HG03060 (cell line): ENCODE measurements around the gene SRR.
"Not testable (repeated sequence)": the region's sequence is repeated elsewhere in the genome, so short reads cannot be mapped to it uniquely, and the experiment has no call there.

Experiments
- ATAC-seq: cut with Tn5 transposase; IDR thresholded peaks from one replicate; pipeline ENCODE4 v1.9.1; 2021; ENCODE audit warnings: low read depth, moderate number of reproducible peaks; ENCODE audit not compliant: unreplicated experiment

The SRR gene

GRCh38 chr17:2289878-2290478 is 13.8 kb upstream of the SRR start:
- no peak for ATAC-seq

GRCh38 chr17:2292100-2292499 is 11.7 kb upstream of the SRR start:
- no peak for ATAC-seq

- ATAC-seq, result no peak
These were observed 8.2 kb upstream of the SRR start for GRCh38 chr17:2295575-2295974.

- no peak for ATAC-seq
These were observed 6.7 kb upstream of the SRR start for GRCh38 chr17:2297023-2297422.

GRCh38 chr17:2299136-2299535 is 4.6 kb upstream of the SRR start:
- ATAC-seq, result no peak

- ATAC-seq, result no peak
These were observed 4.0 kb upstream of the SRR start for GRCh38 chr17:2299756-2300155.

GRCh38 chr17:2302778-2303203 is 959 bp upstream of the SRR start:
- peak; percentile 9 for ATAC-seq

GRCh38 chr17:2304931-2305330 is 1.2 kb downstream of the SRR start:
- no peak for ATAC-seq

- ATAC-seq, result no peak
These were observed 5.8 kb downstream of the SRR start for GRCh38 chr17:2309338-2310154.

- ATAC-seq, result no peak
These were observed 9.0 kb downstream of the SRR start for GRCh38 chr17:2312736-2313135.

GRCh38 chr17:2316916-2317205 is 13.1 kb downstream of the SRR start:
- not testable (repeated sequence) for ATAC-seq

GRCh38 chr17:2317796-2318195 is 14.0 kb downstream of the SRR start:
- no peak for ATAC-seq

GRCh38 chr17:2319051-2319450 is 15.3 kb downstream of the SRR start:
- ATAC-seq, result no peak

- ATAC-seq, result no peak
These were observed 17.6 kb downstream of the SRR start for GRCh38 chr17:2321399-2321798.

GRCh38 chr17:2323629-2324314 is 20.0 kb downstream of the SRR start:
- ATAC-seq, result no peak

- ATAC-seq, result no peak
These were observed 27.6 kb downstream of the SRR start for GRCh38 chr17:2331303-2331702.

- ATAC-seq, result no peak
These were observed 32.0 kb downstream of the SRR start for GRCh38 chr17:2335726-2336214.

- ATAC-seq, result peak; percentile 46
These were observed 32.6 kb downstream of the SRR start, which contains the start of gene TSR1 for GRCh38 chr17:2336215-2336851. Gene TSR1 (minus strand): TSS chr17:2336457. CDS start chr17:2336427, 30 bp downstream.

GRCh38 chr17:2336852-2337543 is 33.2 kb downstream of the SRR start, which contains the start of gene SGSM2:
Gene SGSM2 (plus strand): TSS chr17:2337501. CDS start chr17:2337689, 188 bp downstream.
- ATAC-seq, result no peak
